Tongue (tissue), 2 donors: ENCODE data around the gene TRAPPC12. TPM values are rescaled to one million over a fixed set of nuclear protein-coding genes. Genes with fewer than 3 reads are reported as not detected.
A peak's percentile ranks its signal among the peaks of the same experiment; 100 is the strongest.

Experiments
- DNase-seq: peaks from one replicate; pipeline ENCODE4 v3.0.0-alpha.2; 2015
- total RNA-seq: library from RNA; depleted of rRNA; stranded (reverse); fragments of >200 nt; gene quantifications from one replicate; pipeline ENCODE4 v1.2.3, GENCODE V29; 2014

Gene TRAPPC12
- total RNA-seq, 1 donor from 2014 or later, result 75.5 TPM

GRCh38 chr2:3470166-3470651 is 90.7 kb downstream of the TRAPPC12 start:
- DNase-seq, result no peak

DNA sequence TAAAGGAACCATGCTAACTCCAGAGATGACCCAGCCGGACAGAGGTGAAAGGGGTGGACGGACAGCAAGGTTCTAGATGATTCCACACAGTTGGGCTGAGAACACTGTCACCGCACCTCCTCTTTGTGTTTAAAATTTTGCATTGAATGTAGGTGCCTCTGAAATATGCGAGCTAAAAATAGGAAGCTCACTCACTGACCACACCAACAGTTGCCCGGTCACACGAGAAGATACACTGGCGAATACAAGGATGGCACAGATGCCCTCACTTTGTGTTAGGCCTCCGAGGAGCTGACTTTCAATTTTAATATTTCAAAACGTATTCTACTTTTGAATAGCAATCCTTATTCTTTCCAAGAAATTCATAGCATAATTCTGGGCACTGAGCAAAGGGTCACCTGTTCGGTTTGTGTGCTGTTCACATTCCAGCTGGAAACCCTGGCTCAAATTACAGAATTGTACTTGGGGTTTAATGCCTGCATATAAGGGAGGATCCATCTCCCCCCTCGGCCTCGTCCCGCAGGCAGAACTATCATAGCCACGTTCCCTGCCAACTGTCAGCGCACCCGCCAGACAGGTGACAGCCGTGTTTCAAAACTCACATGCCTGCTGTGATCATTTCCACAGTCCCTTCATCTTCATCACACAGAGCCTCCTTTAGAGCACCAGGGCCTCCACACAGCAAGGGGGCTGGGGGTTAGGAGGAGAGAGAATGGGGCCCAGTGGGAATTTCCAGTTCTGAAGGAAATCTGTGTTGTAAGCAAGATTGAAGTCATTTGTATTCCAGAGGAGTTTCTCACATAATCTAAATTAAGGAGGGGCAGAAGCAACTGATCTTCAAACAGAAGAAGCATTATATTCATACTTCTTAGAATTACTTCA is 91.6 kb downstream of the TRAPPC12 start:
- peak; percentile 60 for DNase-seq

DNA sequence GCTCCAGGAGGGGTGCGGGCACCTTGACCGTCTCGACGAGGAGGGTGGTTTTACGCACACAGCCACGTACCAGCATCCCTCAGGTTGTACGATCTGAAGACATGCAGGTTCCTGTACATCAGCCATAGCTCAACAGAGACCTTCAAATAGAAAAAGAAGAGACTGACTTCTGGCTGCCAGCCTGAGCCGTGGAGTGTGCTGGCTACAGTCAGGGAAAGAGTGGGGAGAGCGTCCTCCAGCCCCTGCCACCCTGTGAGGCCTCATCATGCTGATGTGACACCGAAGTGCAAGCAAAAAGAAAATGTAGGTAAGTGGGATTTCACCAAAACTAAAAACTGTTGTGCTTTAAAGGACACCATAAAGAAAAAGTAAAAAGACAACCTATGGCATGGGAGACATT is 92.8 kb downstream of the TRAPPC12 start:
- DNase-seq, result no peak

- DNase-seq, result no peak
Measured at GRCh38 chr2:3472966-3473365, 93.5 kb downstream of the TRAPPC12 start.

DNA sequence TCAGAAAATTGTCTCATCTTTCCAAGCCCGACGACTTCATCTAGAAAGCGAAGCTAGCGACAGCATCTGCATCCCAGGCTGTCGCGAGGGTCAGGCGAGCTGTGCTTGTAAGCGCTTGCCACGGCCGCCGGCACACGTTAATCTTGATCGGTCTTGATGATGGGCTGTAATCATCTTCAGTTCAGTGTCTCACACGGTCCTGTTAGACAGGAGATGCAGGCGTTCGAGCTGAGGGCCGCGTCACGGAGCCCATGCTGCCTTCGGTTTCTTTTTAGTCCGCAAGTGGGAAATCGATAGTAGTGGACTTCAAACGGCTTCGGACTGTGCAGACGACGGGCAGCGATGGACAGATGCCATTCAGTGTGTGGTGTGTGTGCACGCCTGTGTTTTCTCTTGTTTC is 96.3 kb downstream of the TRAPPC12 start:
- no peak for DNase-seq

GRCh38 chr2:3476321-3476984 is 97.0 kb downstream of the TRAPPC12 start:
- DNase-seq, result peak; percentile 78

DNA sequence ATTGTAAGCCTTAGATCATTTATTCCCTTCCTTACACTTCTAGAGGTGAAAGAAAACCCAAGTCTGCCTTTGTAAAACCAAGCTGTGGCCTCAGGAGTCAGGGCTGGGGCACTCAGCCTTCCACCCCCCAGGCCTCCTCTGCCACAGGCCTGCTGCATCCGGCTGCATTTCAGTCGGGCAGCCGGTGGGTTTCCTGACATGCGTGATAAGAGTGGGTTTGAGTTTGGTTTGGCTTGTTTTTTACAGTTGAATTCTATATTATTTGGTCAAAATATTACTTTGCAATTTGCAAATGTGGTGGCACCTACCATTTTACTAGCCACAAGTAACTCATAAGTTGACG is 97.5 kb downstream of the TRAPPC12 start:
- DNase-seq, result no peak

- no peak for DNase-seq
Measured at GRCh38 chr2:3478846-3479385, 99.4 kb downstream of the TRAPPC12 start.

GRCh38 chr2:3479430-3480320 is 100.2 kb downstream of the TRAPPC12 start:
- DNase-seq, result no peak

- no peak for DNase-seq
Measured at GRCh38 chr2:3480352-3481010, 101.0 kb downstream of the TRAPPC12 start.

GRCh38 chr2:3481011-3481400 is 101.5 kb downstream of the TRAPPC12 start:
- no peak for DNase-seq

- DNase-seq, result no peak
Measured at GRCh38 chr2:3481736-3482362, 102.4 kb downstream of the TRAPPC12 start.

- no peak for DNase-seq
Measured at GRCh38 chr2:3482363-3482821, 102.9 kb downstream of the TRAPPC12 start.

GRCh38 chr2:3483227-3483985 is 103.9 kb downstream of the TRAPPC12 start:
- peak; percentile 68 for DNase-seq

DNA sequence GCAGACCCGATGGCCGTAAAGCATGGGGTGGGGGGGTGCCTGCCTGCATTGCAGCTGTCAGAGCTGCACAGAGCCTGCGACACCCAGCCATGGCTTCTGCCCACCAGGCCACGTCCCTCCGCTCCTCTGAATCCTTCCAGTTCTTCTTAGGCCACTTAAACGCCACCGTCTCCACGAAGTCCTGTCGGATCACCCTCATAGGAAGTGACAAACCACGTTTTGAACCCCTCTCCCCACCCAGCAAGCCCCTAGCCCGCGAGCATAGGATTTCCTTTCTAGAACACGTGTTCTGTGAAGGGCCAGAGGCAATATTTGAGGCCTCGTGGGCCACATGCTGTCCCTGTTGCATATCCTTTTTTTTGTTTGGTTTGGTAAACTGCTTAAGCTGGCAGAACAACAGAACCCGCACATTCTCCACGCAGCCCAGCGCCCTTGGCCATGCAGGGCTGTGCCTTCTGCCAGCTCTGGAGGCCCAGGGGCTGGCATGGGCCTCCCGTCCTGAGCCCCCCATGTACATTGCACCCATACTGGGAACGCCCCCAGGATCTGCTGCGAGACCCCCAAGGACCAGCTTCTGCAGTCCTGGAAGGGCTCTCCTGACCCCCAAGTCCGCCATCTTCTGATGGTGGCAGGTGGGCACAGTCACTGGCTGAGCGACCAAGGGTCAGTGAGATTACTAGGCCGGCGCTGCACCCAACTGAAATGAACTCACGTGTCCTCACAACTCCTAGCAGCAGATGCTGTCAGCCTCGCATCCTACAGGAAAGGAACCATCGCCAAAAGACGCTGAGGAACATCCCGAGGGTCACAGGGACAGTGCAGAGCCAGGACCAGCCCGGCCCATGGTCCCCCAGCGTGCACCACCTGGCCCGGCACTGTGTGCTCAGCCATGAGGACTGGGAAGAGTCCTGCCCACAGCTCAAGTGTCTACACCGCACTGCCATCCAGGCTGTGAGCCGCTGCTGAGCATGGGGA is 104.8 kb downstream of the TRAPPC12 start:
- DNase-seq, result no peak

DNA sequence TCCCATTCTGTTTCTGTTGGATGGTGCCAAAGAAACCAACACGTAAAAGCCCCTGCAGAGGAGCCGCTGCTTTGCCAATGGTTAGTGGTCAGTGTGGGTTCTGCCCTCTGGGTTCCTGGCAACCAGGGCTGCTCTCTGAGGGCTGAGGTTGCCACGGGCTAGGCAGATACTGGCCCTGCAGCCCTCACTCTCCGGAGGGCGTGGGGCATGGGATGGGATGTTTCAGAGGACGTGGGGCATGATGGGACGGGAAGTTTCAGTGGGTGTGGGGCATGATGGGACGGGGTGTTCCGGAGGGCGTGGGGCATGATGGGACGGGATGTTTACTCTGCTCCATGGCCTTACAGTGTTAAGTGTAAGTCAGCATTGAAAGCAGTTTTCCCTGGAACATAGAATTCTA is 105.7 kb downstream of the TRAPPC12 start:
- DNase-seq, result no peak

- DNase-seq, result no peak
Measured at GRCh38 chr2:3486047-3487027, 106.8 kb downstream of the TRAPPC12 start.

- DNase-seq, result no peak
Measured at GRCh38 chr2:3487028-3487425, 107.5 kb downstream of the TRAPPC12 start.
